ENCODE measurements around the gene CLDN7. TPM values are rescaled to one million over a fixed set of nuclear protein-coding genes. Genes with fewer than 3 reads are reported as not detected.
A peak's percentile ranks its signal among the peaks of the same experiment; 100 is the strongest.

CLDN7 gene
- total RNA-seq, 2 donors from 2014 or later, result 1.9 to 3.1 TPM

GRCh38 chr17:7293816-7294613, 31.7 kb upstream of the CLDN7 start:
- Mint-ChIP-seq H3K36me3 (ENCODE audit: insufficient read depth in 2 of 2) (no peaks in the 10 kb centered on the region), H3K4me1 (ENCODE audit: low read depth) (peaks cover 21% of the 10 kb centered on the region), H3K27me3 (ENCODE audit: low read depth) (peaks cover 23% of the 10 kb centered on the region), H3K9me3 (no peaks in the 10 kb centered on the region), H3K4me3 (peak overlapping the region; percentile 62 to 93), H3K27ac (no peak overlapping the region)
- DNase-seq, result peak in 1 of 2 donors; percentile 35
- no peak for ATAC-seq (replicated peaks in 1 of 2)

- no peak overlapping the region for H3K27ac Mint-ChIP-seq
- no peaks in the 10 kb centered on the region for H3K36me3 Mint-ChIP-seq (ENCODE audit: insufficient read depth in 2 of 2)
- DNase-seq, result no peak
- ATAC-seq (replicated peaks in 1 of 2), result no peak
- no peaks in the 10 kb centered on the region for H3K9me3 Mint-ChIP-seq
- H3K4me1 Mint-ChIP-seq (ENCODE audit: low read depth), result peaks cover 21% of the 10 kb centered on the region
- peaks cover 23% of the 10 kb centered on the region for H3K27me3 Mint-ChIP-seq (ENCODE audit: low read depth)
- H3K4me3 Mint-ChIP-seq, result peak overlapping the region; percentile 62 to 67
Measured at GRCh38 chr17:7293159-7293558, 30.9 kb upstream of the CLDN7 start.

GRCh38 chr17:7292729-7293128, 30.5 kb upstream of the CLDN7 start:
- Mint-ChIP-seq H3K36me3 (ENCODE audit: insufficient read depth in 2 of 2) (no peaks in the 10 kb centered on the region), H3K9me3 (no peaks in the 10 kb centered on the region), H3K4me1 (ENCODE audit: low read depth) (peaks cover 21% of the 10 kb centered on the region), H3K4me3 (peak overlapping the region in 1 of 2 donors; percentile 67), H3K27me3 (ENCODE audit: low read depth) (peaks cover 23% of the 10 kb centered on the region), H3K27ac (no peak overlapping the region)
- no peak for ATAC-seq (replicated peaks in 1 of 2)
- DNase-seq, result no peak

- no peaks in the 10 kb centered on the region for H3K36me3 Mint-ChIP-seq (ENCODE audit: insufficient read depth in 2 of 2)
- no peaks in the 10 kb centered on the region for H3K9me3 Mint-ChIP-seq
- H3K4me1 Mint-ChIP-seq (ENCODE audit: low read depth), result peaks cover 21% of the 10 kb centered on the region
- no peak for ATAC-seq (replicated peaks in 1 of 2)
- no peak overlapping the region for H3K27ac Mint-ChIP-seq
- no peak for DNase-seq
- H3K27me3 Mint-ChIP-seq (ENCODE audit: low read depth), result peaks cover 23% of the 10 kb centered on the region
- H3K4me3 Mint-ChIP-seq, result no peak overlapping the region
Measured at GRCh38 chr17:7292194-7292593, 29.9 kb upstream of the CLDN7 start.

GRCh38 chr17:7290685-7291084, 28.4 kb upstream of the CLDN7 start:
- H3K4me3 Mint-ChIP-seq, result no peak overlapping the region

GRCh38 chr17:7290166-7290565, 27.9 kb upstream of the CLDN7 start:
- Mint-ChIP-seq H3K4me1 (ENCODE audit: low read depth) (peaks cover 4% of the 10 kb centered on the region), H3K27ac (no peak overlapping the region), H3K36me3 (ENCODE audit: insufficient read depth in 2 of 2) (no peaks in the 10 kb centered on the region), H3K27me3 (ENCODE audit: low read depth) (peaks cover 13% of the 10 kb centered on the region), H3K4me3 (no peak overlapping the region), H3K9me3 (no peaks in the 10 kb centered on the region)
- ATAC-seq (replicated peaks in 1 of 2), result no peak
- DNase-seq, result no peak

More at GRCh38 chr17:7290685-7291084, 28.4 kb upstream of the CLDN7 start:
- ATAC-seq (replicated peaks in 1 of 2) (no peak), DNase-seq (no peak)
- Mint-ChIP-seq H3K27me3 (ENCODE audit: low read depth) (peaks cover 18% of the 10 kb centered on the region), H3K9me3 (no peaks in the 10 kb centered on the region), H3K36me3 (ENCODE audit: insufficient read depth in 2 of 2) (no peaks in the 10 kb centered on the region), H3K4me1 (ENCODE audit: low read depth) (peaks cover 10% of the 10 kb centered on the region), H3K27ac (no peak overlapping the region)

- no peak for DNase-seq
- H3K27ac Mint-ChIP-seq, result no peak overlapping the region
- H3K36me3 Mint-ChIP-seq (ENCODE audit: insufficient read depth in 2 of 2), result no peaks in the 10 kb centered on the region
- H3K9me3 Mint-ChIP-seq, result no peaks in the 10 kb centered on the region
- no peak overlapping the region for H3K4me3 Mint-ChIP-seq
- H3K4me1 Mint-ChIP-seq (ENCODE audit: low read depth), result no peaks in the 10 kb centered on the region
- no peak for ATAC-seq (replicated peaks in 1 of 2)
- H3K27me3 Mint-ChIP-seq (ENCODE audit: low read depth), result peaks cover 9% of the 10 kb centered on the region
Measured at GRCh38 chr17:7289256-7290032, 27.2 kb upstream of the CLDN7 start.

GRCh38 chr17:7285679-7286078, 23.4 kb upstream of the CLDN7 start:
- no peak for ATAC-seq (replicated peaks in 1 of 2)
- no peak for DNase-seq
- Mint-ChIP-seq H3K36me3 (ENCODE audit: insufficient read depth in 2 of 2) (no peaks in the 10 kb centered on the region), H3K9me3 (no peaks in the 10 kb centered on the region), H3K4me1 (ENCODE audit: low read depth) (peaks cover 19% of the 10 kb centered on the region), H3K27me3 (ENCODE audit: low read depth) (peaks cover 22% of the 10 kb centered on the region), H3K4me3 (no peak overlapping the region), H3K27ac (no peak overlapping the region)

GRCh38 chr17:7284911-7285310, 22.6 kb upstream of the CLDN7 start:
- H3K36me3 Mint-ChIP-seq (ENCODE audit: insufficient read depth in 2 of 2), result no peaks in the 10 kb centered on the region
- H3K27me3 Mint-ChIP-seq (ENCODE audit: low read depth), result peaks cover 30% of the 10 kb centered on the region
- peaks cover 26% of the 10 kb centered on the region for H3K4me1 Mint-ChIP-seq (ENCODE audit: low read depth)
- H3K27ac Mint-ChIP-seq, result no peak overlapping the region
- no peak overlapping the region for H3K4me3 Mint-ChIP-seq
- no peak for ATAC-seq (replicated peaks in 1 of 2)
- DNase-seq, result no peak
- no peaks in the 10 kb centered on the region for H3K9me3 Mint-ChIP-seq

GRCh38 chr17:7283471-7284216, 21.4 kb upstream of the CLDN7 start:
- Mint-ChIP-seq H3K9me3 (no peaks in the 10 kb centered on the region), H3K4me3 (no peak overlapping the region), H3K27me3 (ENCODE audit: low read depth) (peaks cover 32% of the 10 kb centered on the region), H3K4me1 (ENCODE audit: low read depth) (peaks cover 26% of the 10 kb centered on the region), H3K27ac (no peak overlapping the region), H3K36me3 (ENCODE audit: insufficient read depth in 2 of 2) (no peaks in the 10 kb centered on the region)
- ATAC-seq (replicated peaks in 1 of 2) (no peak), DNase-seq (no peak)

GRCh38 chr17:7282752-7283321, 20.6 kb upstream of the CLDN7 start:
- Mint-ChIP-seq H3K36me3 (ENCODE audit: insufficient read depth in 2 of 2) (no peaks in the 10 kb centered on the region), H3K4me1 (ENCODE audit: low read depth) (peaks cover 26% of the 10 kb centered on the region), H3K9me3 (no peaks in the 10 kb centered on the region), H3K4me3 (peak overlapping the region; percentile 40 to 86), H3K27me3 (ENCODE audit: low read depth) (peaks cover 32% of the 10 kb centered on the region), H3K27ac (no peak overlapping the region)
- no peak for ATAC-seq (replicated peaks in 1 of 2)
- DNase-seq, result no peak

GRCh38 chr17:7281953-7282751, 19.9 kb upstream of the CLDN7 start:
- no peak for ATAC-seq (replicated peaks in 1 of 2)
- no peak for DNase-seq

More at GRCh38 chr17:7281953-7282751, 19.9 kb upstream of the CLDN7 start:
- Mint-ChIP-seq H3K9me3 (no peaks in the 10 kb centered on the region), H3K4me3 (peak overlapping the region; percentile 86 to 91), H3K27ac (no peak overlapping the region), H3K27me3 (ENCODE audit: low read depth) (peaks cover 32% of the 10 kb centered on the region), H3K4me1 (ENCODE audit: low read depth) (peaks cover 26% of the 10 kb centered on the region), H3K36me3 (ENCODE audit: insufficient read depth in 2 of 2) (no peaks in the 10 kb centered on the region)
